Erythroblast (primary cell): ENCODE data around the gene GLIS1.

ENCODE experiments used
- GATA1 ChIP-seq: IDR thresholded peaks from 2 replicates; pipeline ENCODE4 v1.6.1; 2011; ENCODE audit warnings: low read depth, mild to moderate bottlenecking, control low read depth, low read length, moderate library complexity
- POLR2A ChIP-seq: IDR thresholded peaks from 2 replicates; pipeline ENCODE4 v1.6.1; 2011; ENCODE audit warnings: mild to moderate bottlenecking, low read length

- TF ChIP-seq POLR2A (no peak), GATA1 (no peak)
These were observed 140.0 kb downstream of the GLIS1 start for GRCh38 chr1:53598966-53599365.
